Activated T-cell treated with anti-CD3 and anti-CD28 coated beads, Interleukin-2, amount 50 U/mL, for 72 hours (primary cell): ENCODE measurements around the gene PLBD1. TPM values are rescaled to one million over a fixed set of nuclear protein-coding genes. Genes with fewer than 3 reads are reported as not detected.

Experiments
- ATAC-seq, 2 donors: fragments of 150-1000 bp; cut with Tn5 transposase; replicated peaks in 1 of 2; 2 replicates each; pipeline ENCODE4 v1.10.0; 2021; ENCODE audit warnings: moderate library complexity in 2 of 2, mild to moderate bottlenecking in 1 of 2
- DNase-seq, 2 donors: peaks; one replicate each; pipeline ENCODE4 v3.0.0; 2021 to 2022; ENCODE audit warnings: mixed read lengths in 1 of 2
- H3K27ac Mint-ChIP-seq: one replicate; pipeline ENCODE4 v1.8.0; 2022; ENCODE audit warnings: mild to moderate bottlenecking, moderate library complexity, mixed read lengths
- H3K27me3 Mint-ChIP-seq: one replicate; pipeline ENCODE4 v1.8.0; 2022; ENCODE audit warnings: low read depth, mixed read lengths
- H3K36me3 Mint-ChIP-seq, 2 donors: one replicate each; pipeline ENCODE4 v1.8.0; 2022; ENCODE audit warnings: mixed read lengths in 2 of 2, mild to moderate bottlenecking in 1 of 2; ENCODE audit not compliant: insufficient read depth in 2 of 2
- H3K4me1 Mint-ChIP-seq: one replicate; pipeline ENCODE4 v1.8.0; 2022; ENCODE audit warnings: low read depth, mixed read lengths
- H3K4me3 Mint-ChIP-seq, 2 donors: one replicate each; pipeline ENCODE4 v1.8.0; 2022; ENCODE audit warnings: mild to moderate bottlenecking in 2 of 2, mixed read lengths in 2 of 2, moderate library complexity in 2 of 2
- H3K9me3 Mint-ChIP-seq, 2 donors: one replicate each; pipeline ENCODE4 v1.8.0; 2022; ENCODE audit warnings: mixed read lengths in 2 of 2
- total RNA-seq, 2 donors: library from RNA; stranded (reverse); gene quantifications; one replicate each; pipeline ENCODE4 v1.2.3, GENCODE V29; 2022

The PLBD1 gene
- total RNA-seq, 2 donors from 2014 or later = not detected

- ATAC-seq (no peak), DNase-seq (no peak)
- Mint-ChIP-seq H3K9me3 (no peaks in the 10 kb centered on the region), H3K27me3 (no peaks in the 10 kb centered on the region), H3K36me3 (no peaks in the 10 kb centered on the region), H3K27ac (no peak overlapping the region), H3K4me3 (no peak overlapping the region), H3K4me1 (no peaks in the 10 kb centered on the region)
Measured at GRCh38 chr12:14588571-14588970, 20.9 kb upstream of the PLBD1 start.

- Mint-ChIP-seq H3K27ac (no peak overlapping the region), H3K4me3 (no peak overlapping the region), H3K4me1 (peaks cover 13% of the 10 kb centered on the region)
Measured at GRCh38 chr12:14578646-14579045, 11.0 kb upstream of the PLBD1 start.

GRCh38 chr12:14577344-14577743, 9.7 kb upstream of the PLBD1 start:
- H3K36me3 Mint-ChIP-seq = no peaks in the 10 kb centered on the region
- H3K4me1 Mint-ChIP-seq = peaks cover 13% of the 10 kb centered on the region
- H3K27me3 Mint-ChIP-seq = peaks cover 16% of the 10 kb centered on the region
- DNase-seq (no peak), ATAC-seq (peak; percentile 55 to 62)
- no peaks in the 10 kb centered on the region for H3K9me3 Mint-ChIP-seq
- H3K4me3 Mint-ChIP-seq = no peak overlapping the region
- H3K27ac Mint-ChIP-seq = no peak overlapping the region

More at GRCh38 chr12:14578646-14579045, 11.0 kb upstream of the PLBD1 start:
- ATAC-seq = no peak
- Mint-ChIP-seq H3K27me3 (peaks cover 16% of the 10 kb centered on the region), H3K36me3 (no peaks in the 10 kb centered on the region), H3K9me3 (no peaks in the 10 kb centered on the region)
- DNase-seq = no peak

GRCh38 chr12:14576896-14577295, 9.2 kb upstream of the PLBD1 start:
- Mint-ChIP-seq H3K9me3 (no peaks in the 10 kb centered on the region), H3K27me3 (peaks cover 16% of the 10 kb centered on the region), H3K4me3 (no peak overlapping the region), H3K27ac (no peak overlapping the region), H3K36me3 (no peaks in the 10 kb centered on the region), H3K4me1 (peaks cover 13% of the 10 kb centered on the region)
- DNase-seq (no peak), ATAC-seq (no peak)

GRCh38 chr12:14575585-14575984, 7.9 kb upstream of the PLBD1 start:
- ATAC-seq = no peak
- Mint-ChIP-seq H3K27me3 (peaks cover 24% of the 10 kb centered on the region), H3K4me1 (peaks cover 13% of the 10 kb centered on the region), H3K9me3 (no peaks in the 10 kb centered on the region), H3K36me3 (no peaks in the 10 kb centered on the region), H3K4me3 (no peak overlapping the region), H3K27ac (no peak overlapping the region)
- no peak for DNase-seq

- peaks cover 16% of the 10 kb centered on the region for H3K4me1 Mint-ChIP-seq
- H3K36me3 Mint-ChIP-seq = no peaks in the 10 kb centered on the region
- DNase-seq = no peak
- no peak for ATAC-seq
- H3K27ac Mint-ChIP-seq = no peak overlapping the region
- H3K27me3 Mint-ChIP-seq = peaks cover 47% of the 10 kb centered on the region
- no peak overlapping the region for H3K4me3 Mint-ChIP-seq
- no peaks in the 10 kb centered on the region for H3K9me3 Mint-ChIP-seq
Measured at GRCh38 chr12:14573118-14573517, 5.4 kb upstream of the PLBD1 start.

- Mint-ChIP-seq H3K27me3 (peaks cover 50% of the 10 kb centered on the region), H3K27ac (no peak overlapping the region)
- ATAC-seq = no peak
Measured at GRCh38 chr12:14572401-14572800, 4.7 kb upstream of the PLBD1 start.

GRCh38 chr12:14571779-14572178, 4.1 kb upstream of the PLBD1 start:
- peaks cover 11% of the 10 kb centered on the region for H3K4me1 Mint-ChIP-seq
- no peaks in the 10 kb centered on the region for H3K36me3 Mint-ChIP-seq
- H3K27me3 Mint-ChIP-seq = peaks cover 50% of the 10 kb centered on the region
- no peaks in the 10 kb centered on the region for H3K9me3 Mint-ChIP-seq
- ATAC-seq (no peak), DNase-seq (no peak)
- H3K4me3 Mint-ChIP-seq = no peak overlapping the region
- no peak overlapping the region for H3K27ac Mint-ChIP-seq

More at GRCh38 chr12:14572401-14572800, 4.7 kb upstream of the PLBD1 start:
- H3K4me3 Mint-ChIP-seq = no peak overlapping the region
- H3K36me3 Mint-ChIP-seq = no peaks in the 10 kb centered on the region
- H3K9me3 Mint-ChIP-seq = no peaks in the 10 kb centered on the region
- H3K4me1 Mint-ChIP-seq = peaks cover 17% of the 10 kb centered on the region
- no peak for DNase-seq

- DNase-seq = no peak
- no peak overlapping the region for H3K4me3 Mint-ChIP-seq
- no peaks in the 10 kb centered on the region for H3K36me3 Mint-ChIP-seq
- ATAC-seq = no peak
- peaks cover 6% of the 10 kb centered on the region for H3K4me1 Mint-ChIP-seq
- H3K27ac Mint-ChIP-seq = no peak overlapping the region
- H3K27me3 Mint-ChIP-seq = peaks cover 49% of the 10 kb centered on the region
- no peaks in the 10 kb centered on the region for H3K9me3 Mint-ChIP-seq
Measured at GRCh38 chr12:14570231-14570630, 2.5 kb upstream of the PLBD1 start.

- Mint-ChIP-seq H3K27me3 (peaks cover 32% of the 10 kb centered on the region), H3K27ac (no peak overlapping the region), H3K4me3 (no peak overlapping the region), H3K9me3 (no peaks in the 10 kb centered on the region), H3K4me1 (peaks cover 10% of the 10 kb centered on the region), H3K36me3 (no peaks in the 10 kb centered on the region)
- DNase-seq (no peak), ATAC-seq (no peak)
Measured at GRCh38 chr12:14564336-14564959, 3.2 kb downstream of the PLBD1 start.

GRCh38 chr12:14563046-14563445, 4.6 kb downstream of the PLBD1 start:
- H3K27me3 Mint-ChIP-seq = peaks cover 20% of the 10 kb centered on the region
- peaks cover 7% of the 10 kb centered on the region for H3K4me1 Mint-ChIP-seq
- H3K9me3 Mint-ChIP-seq = no peaks in the 10 kb centered on the region
- no peak for DNase-seq
- no peak overlapping the region for H3K4me3 Mint-ChIP-seq
- H3K36me3 Mint-ChIP-seq = no peaks in the 10 kb centered on the region
- no peak for ATAC-seq
- no peak overlapping the region for H3K27ac Mint-ChIP-seq

GRCh38 chr12:14562279-14562678, 5.4 kb downstream of the PLBD1 start:
- ATAC-seq (no peak), DNase-seq (no peak)
- H3K4me1 Mint-ChIP-seq = peaks cover 5% of the 10 kb centered on the region
- no peak overlapping the region for H3K4me3 Mint-ChIP-seq
- no peak overlapping the region for H3K27ac Mint-ChIP-seq
- no peaks in the 10 kb centered on the region for H3K36me3 Mint-ChIP-seq
- no peaks in the 10 kb centered on the region for H3K9me3 Mint-ChIP-seq
- peaks cover 17% of the 10 kb centered on the region for H3K27me3 Mint-ChIP-seq

GRCh38 chr12:14561677-14562238, 5.9 kb downstream of the PLBD1 start:
- no peaks in the 10 kb centered on the region for H3K9me3 Mint-ChIP-seq
- peaks cover 5% of the 10 kb centered on the region for H3K4me1 Mint-ChIP-seq
- no peak overlapping the region for H3K4me3 Mint-ChIP-seq
- no peak for DNase-seq
- no peak overlapping the region for H3K27ac Mint-ChIP-seq
- H3K36me3 Mint-ChIP-seq = no peaks in the 10 kb centered on the region
- peaks cover 17% of the 10 kb centered on the region for H3K27me3 Mint-ChIP-seq
- ATAC-seq = no peak
